Pancreas (tissue), 10 donors: ENCODE data around the gene ATG7. TPM values are rescaled to one million over a fixed set of nuclear protein-coding genes. Genes with fewer than 3 reads are reported as not detected.
A peak's percentile ranks its signal among the peaks of the same experiment; 100 is the strongest.

Experiments
- ATAC-seq, 4 donors: fragments of 200-7000 bp; cut with Tn5 transposase; one replicate each; pipeline versions ENCODE4 v1.8.0 to v1.9.1; 2020; ENCODE audit warnings: mild to moderate bottlenecking in 4 of 4, moderate library complexity in 4 of 4
- DNase-seq, 6 donors: peaks; one replicate each; pipeline ENCODE4 v3.0.0-alpha.2; 2020
- FAIRE-seq: peaks from 2 replicates; lab custom pipeline; 2012; peaks lifted over from hg19 to GRCh38; lab: Jason Lieb, UNC
- H3K27ac ChIP-seq, 4 donors: fragments of 200-600 bp; sonication (generic); 1 replicate in 3 of 4; 2 replicates in 1 of 4; pipeline versions ENCODE4 v1.5.0 to v1.8.0; 2020
- H3K27me3 ChIP-seq, 4 donors: fragments of 200-600 bp; one replicate each; pipeline ENCODE4 v1.8.0; 2021
- H3K36me3 ChIP-seq, 3 donors: fragments of 200-600 bp; sonication (generic) in 1 of 3; one replicate each; pipeline versions ENCODE4 v1.5.0 to v1.8.0; 2020 to 2021
- H3K4me1 ChIP-seq, 3 donors: fragments of 200-600 bp; one replicate each; pipeline ENCODE4 v1.8.0; 2021
- H3K4me3 ChIP-seq, 4 donors: fragments of 200-600 bp; sonication (generic) in 2 of 4; one replicate each; pipeline versions ENCODE4 v1.5.0 to v1.8.0; 2020 to 2021
- H3K9me3 ChIP-seq, 4 donors: fragments of 200-600 bp; one replicate each; pipeline ENCODE4 v1.8.0; 2021
- CTCF ChIP-seq, 4 donors: fragments of 200-600 bp; sonication (generic) in 3 of 4; IDR thresholded peaks; one replicate each; pipeline versions ENCODE4 v1.5.0 to v1.8.0; 2021; ENCODE audit warnings: antibody characterized with exemption in 4 of 4
- whole genome bisulfite sequencing, 2 donors: extraction: QIAGEN DNeasy Blood & Tissue Kit; methylation state at CpG; one replicate each; pipeline ENCODE4 v1.1.7; 2013; 5-methylcytosine and 5-hydroxymethylcytosine counted together
- intact Hi-C, 3 donors: fragments of 100-400 bp; cut with DNase I; formaldehyde crosslinking; loops; one replicate each; pipeline versions ENCODE4 v1.11.1 to v1.14.2; 2022
- polyA plus RNA-seq, 2 donors: library from polyadenylated mRNA; stranded (reverse); fragments of 200-250 nt; gene quantifications; one replicate each; pipeline ENCODE4 v1.2.3, GENCODE V29; 2013
- total RNA-seq, 6 donors: library from RNA; stranded (reverse); fragmentation: NEBNext Ultra II Directional in 4 of 6; extraction: Animal tissue kit (Norgen Biotek cat#: 25700) in 4 of 6; gene quantifications; one replicate each; pipeline versions ENCODE4 v1.2.1 to v1.2.4, GENCODE V29; 2021 to 2023
- donor health status: healthy with polysubstance abuse.
- donor health status: DM: no; HTN: no; CAD: no; lungs with moderate emphysema.
- donor health status: DM: no; HTN: no; CAD: no.
- donor health status: control.
- donor health status: control.
- donor health status: Bipolar disorder and iron deficiency.
- donor health status: DM: yes; HTN: yes; CAD: no.
- donor health status: DM: no; HTN: no; CAD: no.
- donor health status: DM: no; HTN: no; CAD: no.
- donor health status: DM: yes; HTN: yes; CAD: no.

The ATG7 gene
- total and polyA plus RNA-seq, 8 donors = 5.1 to 28.0 (median 15.7) TPM

DNA sequence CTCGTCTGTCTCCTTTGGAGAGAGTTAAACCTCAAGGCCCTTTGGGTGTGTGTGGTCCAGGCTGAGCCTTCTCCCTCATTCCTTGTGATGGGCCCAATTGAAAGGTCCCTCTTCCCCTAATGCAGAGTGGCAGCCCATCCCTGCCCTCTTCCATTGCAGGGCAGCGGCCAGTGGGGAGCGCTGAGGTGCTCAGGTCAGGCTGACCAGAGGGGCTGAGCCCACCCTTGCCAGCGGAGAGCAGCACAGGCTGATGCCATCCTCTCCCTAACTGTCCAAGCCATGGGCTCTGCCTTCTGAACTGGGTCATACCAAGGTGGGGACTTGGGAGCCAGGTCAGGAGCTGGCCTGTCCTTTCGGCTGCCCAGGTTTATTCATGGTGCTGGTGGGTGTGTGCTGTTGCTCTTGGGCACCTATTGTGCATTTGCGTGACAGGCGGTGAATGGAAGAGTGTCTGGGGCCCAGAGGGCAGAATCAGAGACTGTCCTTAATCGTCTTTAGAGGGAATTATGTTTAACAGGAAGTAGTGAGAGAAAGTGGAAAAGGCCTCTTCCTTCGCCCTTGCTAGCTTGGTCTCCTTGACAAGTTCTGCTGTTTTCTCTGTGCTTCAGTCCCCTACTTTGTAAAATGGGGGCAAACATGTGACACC, 274.6 kb downstream of the ATG7 start:
- FAIRE-seq (no peak), DNase-seq (peak in 1 of 6 donors; percentile 9), ATAC-seq (no peak)
- no peak for TF ChIP-seq CTCF (IDR thresholded peaks at IDR 0.05)
- Histone ChIP-seq H3K27ac (no peak overlapping the region), H3K9me3 (no peaks in the 10 kb centered on the region), H3K4me3 (no peak overlapping the region), H3K36me3 (no peaks in the 10 kb centered on the region), H3K27me3 (no peaks in the 10 kb centered on the region), H3K4me1 (peaks cover 0 to 3% (median 0%) of the 10 kb centered on the region in 3 donors)
- intact Hi-C loops = no loop called here
- WGBS, 2 donors = 93 to 95% methylated on average over 9 of the region's 9 CpGs

- ATAC-seq = no peak
- Histone ChIP-seq H3K27ac (no peak overlapping the region), H3K9me3 (no peaks in the 10 kb centered on the region), H3K36me3 (no peaks in the 10 kb centered on the region), H3K4me1 (peaks cover 0 to 3% (median 0%) of the 10 kb centered on the region in 3 donors), H3K27me3 (no peaks in the 10 kb centered on the region), H3K4me3 (no peak overlapping the region)
- no peak for FAIRE-seq
- 92 to 100% methylated on average over 2 of the region's 2 CpGs for WGBS, 2 donors
- no peak for DNase-seq
- TF ChIP-seq CTCF (IDR thresholded peaks at IDR 0.05) = no peak
- intact Hi-C loops = no loop called here
Observed at GRCh38 chr3:11547498-11547897, 275.3 kb downstream of the ATG7 start.

DNA sequence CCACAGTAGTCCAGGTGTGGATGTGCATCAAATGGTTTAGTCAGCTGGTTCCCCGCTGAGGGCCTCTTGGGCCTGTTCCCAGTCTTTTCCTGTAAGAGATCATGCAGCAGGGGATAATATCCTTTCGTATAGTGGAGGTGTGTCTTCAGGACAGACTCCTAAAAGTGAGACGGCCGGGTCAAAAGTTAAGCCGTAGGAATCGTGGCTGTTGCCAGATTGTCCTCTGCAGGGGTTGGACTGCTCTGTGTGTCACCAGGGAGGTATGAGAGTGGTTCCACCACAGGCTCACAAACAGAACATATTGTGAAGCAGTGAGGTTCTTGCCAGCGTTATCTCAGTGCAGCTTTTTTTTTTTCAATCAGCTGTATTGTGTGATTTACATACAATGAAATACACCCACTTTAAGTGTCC, 276.5 kb downstream of the ATG7 start:
- H3K9me3 ChIP-seq = no peaks in the 10 kb centered on the region
- intact Hi-C loops = no loop called here
- H3K4me1 ChIP-seq = peaks cover 0 to 8% (median 5%) of the 10 kb centered on the region in 3 donors
- FAIRE-seq (no peak), ATAC-seq (peak in 3 of 4 donors; percentile 59 to 73 (median 71)), DNase-seq (peak in 3 of 6 donors; percentile 10 to 50 (median 35))
- no peak overlapping the region for H3K4me3 ChIP-seq
- peak overlapping the region in 2 of 4 donors; percentile 1 to 41 for H3K27ac ChIP-seq
- WGBS, 2 donors = 19 to 61% methylated on average over 7 of the region's 7 CpGs
- H3K27me3 ChIP-seq = no peaks in the 10 kb centered on the region
- TF ChIP-seq CTCF (IDR thresholded peaks at IDR 0.05) = no peak
- H3K36me3 ChIP-seq = no peaks in the 10 kb centered on the region

- intact Hi-C loops = no loop called here
- no peak overlapping the region for H3K27ac ChIP-seq
- DNase-seq (peak in 1 of 6 donors; percentile 20), ATAC-seq (no peak), FAIRE-seq (no peak)
- TF ChIP-seq CTCF (IDR thresholded peaks at IDR 0.05) = no peak
- 91 to 92% methylated on average over 9 of the region's 9 CpGs for WGBS, 2 donors
- no peak overlapping the region for H3K4me3 ChIP-seq
- H3K9me3 ChIP-seq = no peaks in the 10 kb centered on the region
- no peaks in the 10 kb centered on the region for H3K27me3 ChIP-seq
- peaks cover 6 to 15% (median 15%) of the 10 kb centered on the region in 3 donors for H3K4me1 ChIP-seq
- H3K36me3 ChIP-seq = no peaks in the 10 kb centered on the region
Observed at GRCh38 chr3:11549580-11550140, 277.5 kb downstream of the ATG7 start.

- H3K9me3 ChIP-seq = no peaks in the 10 kb centered on the region
- FAIRE-seq (no peak), DNase-seq (peak in 2 of 6 donors; percentile 6 to 21), ATAC-seq (no peak)
- intact Hi-C loops = no loop called here
- no peaks in the 10 kb centered on the region for H3K27me3 ChIP-seq
- whole genome bisulfite sequencing, 2 donors = 93 to 94% methylated on average over 17 of the region's 17 CpGs
- H3K4me1 ChIP-seq = peaks cover 6 to 15% (median 15%) of the 10 kb centered on the region in 3 donors
- TF ChIP-seq CTCF (IDR thresholded peaks at IDR 0.05) = no peak
- no peaks in the 10 kb centered on the region for H3K36me3 ChIP-seq
- H3K4me3 ChIP-seq = no peak overlapping the region
- no peak overlapping the region for H3K27ac ChIP-seq
Observed at GRCh38 chr3:11551036-11551435, 278.8 kb downstream of the ATG7 start.
